ENCODE data around the gene UBAC2. TPM values are rescaled to one million over a fixed set of nuclear protein-coding genes. Genes with fewer than 3 reads are reported as not detected.

UBAC2 gene
- total and polyA plus RNA-seq, 2 of the 4 experiments (the other 2 are of a cell fraction) = 20.8 to 36.3 TPM

Small RNA genes lying within 50 kb of the gene (microRNA-seq; reads per million reads assigned to microRNA genes)
- gene MIR623 (ENCODE audit: insufficient read depth in 1 of 2, insufficient read length in 1 of 2, unreplicated experiment in 1 of 2) (0 reads per million in 2 experiments), gene RN7SKP9 (ENCODE audit: insufficient read depth, insufficient read length) (not detected)

Small RNA genes lying within 50 kb of the gene (small RNA-seq; reads per million reads assigned to genes)
- 0 reads per million in 5 experiments for gene MIR623
- 0 to 0.92 (median 0) reads per million in 5 experiments for gene RN7SKP9

Other genes with a start within 250 kb of the UBAC2 start
- 7.2 and 9.7 TPM in 2 replicates for gene DOCK9, start 222.8 kb upstream of the UBAC2 start, total RNA-seq (2012; rRNA removed)
- 4.8 and 6.4 TPM in 2 replicates for gene DOCK9, start 222.8 kb upstream of the UBAC2 start, polyA plus RNA-seq (2012; rRNA removed)
- gene GPR18, start 57.5 kb downstream of the UBAC2 start, total RNA-seq (2012; rRNA removed) = not detected in 2 replicates
- not detected in 2 replicates for gene GPR18, start 57.5 kb downstream of the UBAC2 start, polyA plus RNA-seq (2012; rRNA removed)
- gene GPR183, start 106.5 kb downstream of the UBAC2 start, total RNA-seq (2012; rRNA removed) = 0.18 and 0.28 TPM in 2 replicates
- 0.31 and 0.44 TPM in 2 replicates for gene GPR183, start 106.5 kb downstream of the UBAC2 start, polyA plus RNA-seq (2012; rRNA removed)

Data from IMR-90 (cell line).